GM18508 (cell line): ENCODE results near the gene ZBTB4.

Source experiments
- ATAC-seq: cut with Tn5 transposase; IDR thresholded peaks from one replicate; pipeline ENCODE4 v1.9.1; 2021; ENCODE audit warnings: moderate number of reproducible peaks; ENCODE audit not compliant: insufficient read depth, unreplicated experiment

ZBTB4 gene

DNA sequence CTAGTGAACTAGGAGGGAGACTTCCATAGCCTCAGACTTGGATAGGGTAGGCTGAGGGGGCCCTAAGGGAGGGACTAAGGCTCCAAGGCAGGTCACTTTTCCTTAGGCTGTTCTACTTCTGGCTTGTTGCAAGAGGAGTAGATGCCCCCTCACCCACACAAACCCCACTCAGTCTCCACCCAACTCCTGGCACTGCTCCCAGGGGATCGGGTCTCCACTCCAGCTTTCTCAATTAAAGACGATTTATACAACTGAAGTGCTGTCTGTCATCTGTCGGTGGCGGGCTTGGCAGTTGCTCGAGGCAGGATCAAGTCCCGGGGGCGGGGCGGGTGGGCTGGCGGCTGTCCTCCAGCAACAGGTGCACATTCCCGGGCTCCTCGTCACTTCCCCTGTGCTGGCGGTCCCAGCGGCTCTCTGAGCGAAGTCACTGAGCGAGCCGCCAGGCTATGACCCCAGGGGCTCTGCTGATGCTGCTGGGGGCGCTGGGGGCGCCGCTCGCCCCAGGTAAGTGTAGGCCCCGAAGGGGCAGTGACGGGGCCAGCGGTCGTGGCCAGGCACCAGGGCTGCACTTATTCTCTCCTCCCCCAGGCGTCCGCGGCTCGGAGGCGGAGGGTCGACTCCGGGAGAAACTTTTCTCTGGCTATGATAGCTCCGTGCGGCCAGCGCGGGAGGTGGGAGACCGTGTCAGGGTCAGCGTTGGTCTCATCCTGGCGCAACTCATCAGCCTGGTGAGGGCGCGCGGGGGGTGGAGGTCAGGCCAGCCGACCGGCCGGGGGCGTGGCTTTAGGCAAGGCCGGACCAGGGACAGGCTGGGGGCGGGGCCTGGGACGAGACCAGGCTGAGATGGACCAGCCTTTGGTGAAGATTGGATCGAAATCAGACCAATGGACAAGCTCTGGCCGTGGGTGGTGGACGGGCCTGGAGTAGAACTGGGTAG is 34.5 kb downstream of the ZBTB4 start, which contains the start of gene CHRNB1:
TSS of gene CHRNB1 (plus strand) at position 380 of the 937 bp plus-strand sequence. CDS start at position 447, 67 bp downstream.
- no peak for ATAC-seq

- ATAC-seq, result no peak
These were observed 35.6 kb downstream of the ZBTB4 start for GRCh38 chr17:7443499-7444485.

- no peak for ATAC-seq
These were observed 37.3 kb downstream of the ZBTB4 start for GRCh38 chr17:7442142-7442541.

GRCh38 chr17:7441266-7441665 is 38.2 kb downstream of the ZBTB4 start:
- no peak for ATAC-seq

DNA sequence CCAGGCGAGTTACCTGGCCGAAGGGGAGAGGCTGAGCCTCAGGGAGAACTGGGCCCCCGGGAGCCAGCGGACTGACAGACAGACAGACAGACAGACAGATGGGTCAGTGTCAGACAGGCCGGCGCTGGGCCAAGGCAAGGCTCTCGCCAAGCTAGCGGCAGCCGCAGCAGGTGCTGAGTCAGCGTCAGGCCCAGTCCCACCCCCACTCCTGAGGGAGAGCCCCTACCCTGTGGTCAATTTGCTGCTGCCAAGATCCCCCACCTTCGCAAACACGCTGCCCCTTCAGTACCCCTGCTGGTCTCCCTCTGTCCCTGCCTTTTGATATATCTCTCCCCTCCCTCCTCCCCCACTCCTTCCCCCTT is 38.6 kb downstream of the ZBTB4 start:
- no peak for ATAC-seq

DNA sequence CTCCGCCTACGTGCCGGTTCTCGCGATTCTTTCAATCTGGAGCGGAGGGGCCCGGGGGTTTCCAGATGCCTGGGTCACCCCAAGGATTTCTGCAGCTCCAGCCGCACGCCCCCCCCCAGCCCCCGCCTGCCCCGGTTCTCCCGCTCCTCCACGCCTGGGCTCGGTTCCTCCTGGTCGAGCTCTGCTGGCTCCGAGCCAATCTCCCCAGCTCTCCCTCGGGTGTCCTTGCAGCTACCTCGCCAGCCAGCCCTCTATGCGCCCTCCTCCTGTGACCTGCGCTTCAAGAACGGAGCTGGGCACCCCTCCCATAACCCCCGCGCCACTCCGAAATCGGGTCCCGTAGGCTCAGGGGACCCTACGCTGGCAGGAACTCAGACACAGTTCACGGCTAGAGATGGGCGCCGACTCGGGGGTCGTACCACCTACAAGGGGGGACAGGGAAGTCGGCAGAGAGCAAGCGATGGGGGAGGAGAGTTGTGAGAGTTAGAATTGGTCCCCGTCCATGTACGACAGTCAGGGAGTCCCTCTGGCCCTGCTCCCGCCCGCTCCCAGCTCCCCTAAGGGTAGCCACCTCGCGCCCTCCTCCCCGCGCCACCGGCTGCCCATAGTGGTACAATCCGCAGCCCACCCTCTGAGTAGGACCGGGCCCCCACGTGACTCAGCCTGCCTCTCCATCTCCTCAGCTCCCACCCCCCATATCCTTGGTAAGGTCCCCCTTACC is 39.2 kb downstream of the ZBTB4 start:
- no peak for ATAC-seq

DNA sequence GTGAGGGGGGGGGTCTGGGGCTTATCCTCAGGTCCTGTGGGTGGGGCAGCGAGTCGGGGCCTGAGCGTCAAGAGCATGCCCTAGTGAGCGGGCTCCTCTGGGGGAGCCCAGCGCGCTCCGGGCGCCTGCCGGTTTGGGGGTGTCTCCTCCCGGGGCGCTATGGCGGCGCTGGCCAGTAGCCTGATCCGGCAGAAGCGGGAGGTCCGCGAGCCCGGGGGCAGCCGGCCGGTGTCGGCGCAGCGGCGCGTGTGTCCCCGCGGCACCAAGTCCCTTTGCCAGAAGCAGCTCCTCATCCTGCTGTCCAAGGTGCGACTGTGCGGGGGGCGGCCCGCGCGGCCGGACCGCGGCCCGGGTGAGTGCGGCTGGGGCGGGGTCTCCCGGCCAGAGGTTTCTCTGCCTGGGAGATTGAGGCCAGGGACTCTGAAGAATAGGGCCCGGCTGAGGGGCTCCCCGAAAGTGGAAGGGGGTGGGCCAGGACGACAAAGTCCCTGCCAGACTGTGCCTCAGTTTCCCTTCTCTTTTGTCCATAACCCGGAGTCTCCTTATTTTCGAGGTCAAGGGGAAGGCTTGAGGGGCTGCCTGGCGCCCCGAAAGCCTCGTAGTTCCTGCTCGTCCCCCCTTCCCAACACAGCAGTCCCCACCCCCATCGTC is 39.8 kb downstream of the ZBTB4 start, which contains the start of gene FGF11:
TSS of gene FGF11 (plus strand) at position 51 of the 651 bp plus-strand sequence. CDS start at position 160, 109 bp downstream.
- no peak for ATAC-seq

DNA sequence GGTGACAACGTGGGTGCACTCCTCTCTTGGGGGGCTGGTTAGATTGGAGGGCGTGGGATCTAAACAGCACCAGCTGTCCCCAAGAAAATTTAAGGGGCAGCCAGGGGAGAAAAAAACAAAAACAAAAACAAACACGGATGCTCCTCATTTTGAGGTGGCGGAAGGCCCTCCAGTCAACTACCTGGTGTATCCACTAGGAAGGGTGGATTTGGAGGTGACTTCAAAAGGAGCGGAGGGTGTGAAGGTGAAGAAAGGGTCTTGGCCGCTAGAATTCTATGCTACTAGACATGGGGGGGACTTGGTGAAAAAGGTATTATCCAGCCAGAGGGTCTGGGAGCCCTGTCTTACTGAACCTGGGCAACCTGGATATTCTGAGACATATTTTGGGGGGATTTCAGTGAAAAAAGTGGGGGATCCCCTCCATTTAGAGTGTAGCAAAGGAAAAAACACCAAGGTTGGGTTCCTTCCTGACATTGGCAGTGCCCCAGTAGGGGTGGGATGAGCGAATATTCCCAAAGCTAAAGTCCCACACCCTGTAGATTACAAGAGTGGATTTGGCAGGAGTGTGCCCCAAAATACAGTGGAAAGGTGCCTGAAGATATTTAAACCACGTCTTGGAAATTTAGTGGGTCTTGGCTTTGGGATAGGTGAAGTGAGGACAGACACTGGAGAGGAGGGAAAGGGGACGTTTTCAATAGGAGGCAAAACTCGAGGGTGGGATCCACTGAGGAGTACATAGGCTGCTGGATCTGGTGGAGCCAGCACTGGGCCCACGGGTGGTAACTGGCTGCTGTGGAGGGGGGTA is 40.6 kb downstream of the ZBTB4 start:
- ATAC-seq, result no peak

GRCh38 chr17:7437950-7438614 is 41.3 kb downstream of the ZBTB4 start:
- no peak for ATAC-seq

GRCh38 chr17:7437369-7437863 is 42.0 kb downstream of the ZBTB4 start:
- ATAC-seq, result no peak

- ATAC-seq, result no peak
These were observed 42.7 kb downstream of the ZBTB4 start for GRCh38 chr17:7436556-7437368.

DNA sequence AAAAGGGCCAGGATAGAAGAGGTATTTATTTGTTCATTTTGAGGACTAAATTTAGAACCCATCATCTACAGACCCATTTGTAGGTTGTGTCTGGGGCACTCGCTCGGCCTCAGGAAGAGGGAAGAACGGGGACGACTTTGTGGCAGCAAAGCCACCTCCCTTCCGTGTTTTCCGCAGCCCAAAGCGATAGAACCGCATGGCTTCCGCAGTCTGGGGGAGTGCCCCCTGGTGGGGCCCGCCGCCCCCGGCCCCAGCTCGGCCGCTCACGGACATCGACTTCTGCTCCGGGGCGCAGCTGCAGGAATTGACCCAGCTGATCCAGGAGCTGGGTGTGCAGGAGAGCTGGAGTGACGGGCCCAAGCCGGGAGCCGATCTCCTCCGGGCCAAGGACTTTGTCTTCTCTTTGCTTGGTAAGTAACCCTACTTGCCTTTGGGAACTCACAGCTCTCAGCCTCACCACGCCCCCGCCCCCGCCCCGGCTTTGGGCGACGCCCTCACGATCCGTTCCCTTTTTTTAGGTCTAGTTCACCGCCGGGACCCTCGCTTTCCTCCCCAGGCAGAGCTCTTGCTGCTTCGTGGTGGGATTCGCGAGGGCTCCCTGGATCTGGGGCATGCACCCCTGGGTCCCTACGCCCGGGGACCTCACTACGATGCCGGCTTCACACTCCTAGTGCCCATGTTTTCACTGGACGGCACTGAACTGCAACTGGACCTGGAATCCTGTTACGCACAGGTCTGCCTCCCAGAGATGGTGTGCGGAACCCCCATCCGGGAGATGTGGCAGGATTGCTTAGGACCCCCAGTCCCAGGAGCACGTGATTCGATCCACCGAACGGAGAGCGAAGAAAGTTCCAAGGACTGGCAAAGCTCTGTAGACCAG is 43.5 kb downstream of the ZBTB4 start:
- ATAC-seq, result peak; percentile 18

DNA sequence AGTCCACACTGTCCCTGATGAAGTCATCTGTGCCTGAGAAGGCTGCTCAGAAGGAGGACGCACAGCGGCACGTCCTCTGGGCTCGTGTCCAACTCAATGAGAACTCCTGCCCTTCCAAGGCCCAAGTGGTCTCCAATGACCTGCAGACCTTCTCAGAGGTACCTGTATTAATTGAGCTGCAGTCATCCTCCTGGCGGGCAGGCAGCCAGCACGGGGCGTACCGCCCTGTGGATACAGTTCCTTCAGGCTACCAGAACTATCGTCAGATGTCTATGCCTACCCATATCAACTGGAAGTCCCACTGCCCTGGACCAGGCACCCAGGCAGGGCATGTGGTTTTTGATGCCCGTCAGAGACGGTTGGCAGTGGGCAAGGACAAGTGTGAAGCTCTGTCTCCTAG is 47.1 kb downstream of the ZBTB4 start:
- no peak for ATAC-seq

DNA sequence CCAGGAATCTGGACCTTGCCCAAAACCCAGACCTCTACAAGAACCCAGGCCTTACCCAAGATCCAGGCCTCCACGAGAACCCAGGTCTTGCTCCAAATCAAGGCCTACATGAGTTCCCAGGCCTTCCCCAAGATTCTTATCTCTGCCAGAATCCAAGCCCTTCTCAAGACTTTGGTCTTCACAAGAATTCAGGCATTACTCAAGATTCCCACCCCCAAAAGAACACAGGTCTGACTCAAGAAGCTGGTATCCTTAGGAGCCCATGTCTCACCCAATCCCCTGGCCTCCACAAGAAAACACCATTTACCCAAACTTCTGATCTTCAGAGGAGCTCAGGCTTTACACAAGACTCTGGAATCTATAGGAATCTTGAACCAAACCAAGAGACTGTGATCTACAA is 48.2 kb downstream of the ZBTB4 start:
- ATAC-seq, result no peak

DNA sequence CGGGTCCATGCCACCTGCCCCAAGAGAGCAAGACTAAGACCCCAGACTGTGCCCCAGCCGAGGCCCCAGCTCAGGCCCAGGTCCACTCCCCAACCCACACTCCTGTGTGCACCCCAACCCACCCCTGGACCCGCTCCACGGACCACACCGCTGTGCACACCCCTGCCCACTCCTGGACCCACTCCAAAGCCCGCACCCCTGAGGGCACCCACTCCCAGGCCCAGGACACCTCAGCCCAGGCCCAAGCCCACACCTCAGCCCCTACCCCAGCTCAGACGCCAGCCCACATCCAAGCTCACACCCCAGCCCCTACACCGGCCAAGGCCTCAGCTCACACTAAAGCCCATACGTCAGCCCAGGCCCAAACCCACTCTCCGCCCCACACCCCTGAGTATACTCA is 49.7 kb downstream of the ZBTB4 start:
- ATAC-seq, result no peak

GRCh38 chr17:7428557-7428956 is 50.9 kb downstream of the ZBTB4 start, which contains the start of gene SPEM3:
Gene SPEM3 (plus strand): TSS chr17:7428857. CDS start chr17:7428903, 46 bp downstream.
- ATAC-seq, result no peak
